Lower lobe of right lung (tissue), 2 donors: ENCODE data around the gene BRIP1. TPM values are rescaled to one million over a fixed set of nuclear protein-coding genes. Genes with fewer than 3 reads are reported as not detected.

ENCODE experiments used
- ATAC-seq, 2 donors: fragments of 200-7000 bp; cut with Tn5 transposase; one replicate each; pipeline ENCODE4 v1.9.1; 2020 to 2022; ENCODE audit warnings: mild to moderate bottlenecking in 2 of 2, moderate library complexity in 2 of 2
- DNase-seq: peaks from one replicate; pipeline ENCODE4 v3.0.0-alpha.2; 2020
- H3K27ac ChIP-seq: fragments of 200-600 bp; one replicate; pipeline ENCODE4 v1.8.0; 2022
- H3K27me3 ChIP-seq: fragments of 200-600 bp; one replicate; pipeline ENCODE4 v1.8.0; 2022; ENCODE audit warnings: low read depth
- H3K36me3 ChIP-seq: fragments of 200-600 bp; one replicate; pipeline ENCODE4 v1.8.0; 2022; ENCODE audit warnings: mild to moderate bottlenecking
- H3K4me1 ChIP-seq: fragments of 200-600 bp; one replicate; pipeline ENCODE4 v1.8.0; 2022
- H3K4me3 ChIP-seq: fragments of 200-600 bp; one replicate; pipeline ENCODE4 v1.8.0; 2022; ENCODE audit warnings: mild to moderate bottlenecking
- H3K9me3 ChIP-seq: fragments of 200-600 bp; one replicate; pipeline ENCODE4 v1.8.0; 2022
- intact Hi-C: fragments of 100-400 bp; cut with DNase I; formaldehyde crosslinking; loops from one replicate; pipeline ENCODE4 v1.11.0; 2022
- total RNA-seq: library from RNA; stranded (reverse); fragmentation: NEBNext Ultra II Directional; extraction: Animal tissue kit (Norgen Biotek cat#: 25700); gene quantifications from one replicate; pipeline ENCODE4 v1.2.1, GENCODE V29; 2021
- TF ChIP-seq, protein P1 (sequence below): fragments of 200-600 bp; IDR thresholded peaks from one replicate; pipeline ENCODE4 v1.8.0; 2022; ENCODE audit warnings: antibody characterized with exemption, mild to moderate bottlenecking
- donor health status: DM: no; HTN: yes; CAD: no; lungs with severe emphysema.

BRIP1 gene
- total RNA-seq, 1 donor from 2014 or later = 0.83 TPM

DNA sequence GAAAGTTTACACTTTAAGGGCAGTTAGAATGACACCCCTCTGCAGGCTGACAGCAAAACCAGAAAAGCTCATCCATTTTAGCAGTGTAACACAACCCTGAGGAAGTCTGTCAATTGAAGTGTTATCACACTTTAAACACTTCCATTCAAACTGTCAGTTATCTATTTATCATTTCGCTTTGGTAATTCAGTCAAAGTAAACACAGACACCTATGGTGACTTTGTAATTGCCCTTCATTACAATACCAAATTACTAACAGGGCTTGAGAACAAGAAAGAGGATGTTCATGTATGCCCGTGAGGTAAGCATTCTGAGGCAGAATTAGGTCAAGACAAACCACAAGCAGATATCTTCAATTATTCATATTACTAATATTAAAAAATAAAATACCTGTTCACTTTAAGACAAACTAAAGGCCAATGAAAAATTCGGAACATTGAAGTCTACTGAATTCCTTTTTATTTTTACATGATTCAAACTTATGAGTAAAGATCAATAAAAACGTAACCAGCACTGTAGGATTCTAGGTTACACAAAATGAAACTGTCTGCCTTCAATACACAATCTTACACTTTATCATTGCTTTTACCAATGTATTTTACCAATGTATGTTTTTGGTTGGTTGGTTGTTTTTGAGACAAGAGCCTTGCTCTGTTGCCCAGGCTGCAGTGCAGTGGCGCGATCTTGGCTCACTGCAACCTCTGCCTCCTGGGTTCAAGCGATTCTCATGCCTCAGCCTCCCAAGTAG is 57.1 kb downstream of the BRIP1 start:
- Histone ChIP-seq H3K27me3 (no peaks in the 10 kb centered on the region), H3K9me3 (no peaks in the 10 kb centered on the region), H3K4me3 (no peak overlapping the region), H3K27ac (no peak overlapping the region), H3K36me3 (no peaks in the 10 kb centered on the region), H3K4me1 (no peaks in the 10 kb centered on the region)
- DNase-seq = no peak
- no peak for ATAC-seq
- intact Hi-C loops = no loop called here
- TF ChIP-seq, protein P1, sequence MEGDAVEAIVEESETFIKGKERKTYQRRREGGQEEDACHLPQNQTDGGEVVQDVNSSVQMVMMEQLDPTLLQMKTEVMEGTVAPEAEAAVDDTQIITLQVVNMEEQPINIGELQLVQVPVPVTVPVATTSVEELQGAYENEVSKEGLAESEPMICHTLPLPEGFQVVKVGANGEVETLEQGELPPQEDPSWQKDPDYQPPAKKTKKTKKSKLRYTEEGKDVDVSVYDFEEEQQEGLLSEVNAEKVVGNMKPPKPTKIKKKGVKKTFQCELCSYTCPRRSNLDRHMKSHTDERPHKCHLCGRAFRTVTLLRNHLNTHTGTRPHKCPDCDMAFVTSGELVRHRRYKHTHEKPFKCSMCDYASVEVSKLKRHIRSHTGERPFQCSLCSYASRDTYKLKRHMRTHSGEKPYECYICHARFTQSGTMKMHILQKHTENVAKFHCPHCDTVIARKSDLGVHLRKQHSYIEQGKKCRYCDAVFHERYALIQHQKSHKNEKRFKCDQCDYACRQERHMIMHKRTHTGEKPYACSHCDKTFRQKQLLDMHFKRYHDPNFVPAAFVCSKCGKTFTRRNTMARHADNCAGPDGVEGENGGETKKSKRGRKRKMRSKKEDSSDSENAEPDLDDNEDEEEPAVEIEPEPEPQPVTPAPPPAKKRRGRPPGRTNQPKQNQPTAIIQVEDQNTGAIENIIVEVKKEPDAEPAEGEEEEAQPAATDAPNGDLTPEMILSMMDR = no peak

DNA sequence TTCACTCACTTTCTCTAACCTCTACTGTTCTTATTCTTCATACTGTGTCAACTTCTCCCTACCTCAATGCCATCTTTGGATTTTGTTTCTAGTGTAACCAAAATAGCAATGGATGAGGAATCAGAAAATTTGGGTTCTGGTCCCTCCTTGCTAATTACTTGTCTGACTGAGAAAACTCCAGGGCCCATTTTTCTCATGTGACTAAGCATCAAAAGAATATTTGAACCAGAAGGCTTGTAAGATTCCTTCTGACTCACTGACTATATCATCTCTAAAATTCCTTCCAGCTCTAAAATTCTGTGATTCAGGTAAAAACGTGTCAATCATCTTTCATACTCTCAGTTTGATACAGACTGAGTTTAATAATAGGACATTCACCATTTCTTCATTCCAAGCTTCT is 57.9 kb downstream of the BRIP1 start:
- intact Hi-C loops = no loop called here
- Histone ChIP-seq H3K9me3 (no peaks in the 10 kb centered on the region), H3K4me3 (no peak overlapping the region), H3K27ac (no peak overlapping the region), H3K36me3 (no peaks in the 10 kb centered on the region), H3K4me1 (no peaks in the 10 kb centered on the region), H3K27me3 (no peaks in the 10 kb centered on the region)
- DNase-seq (no peak), ATAC-seq (no peak)
- TF ChIP-seq, protein P1 = no peak

DNA sequence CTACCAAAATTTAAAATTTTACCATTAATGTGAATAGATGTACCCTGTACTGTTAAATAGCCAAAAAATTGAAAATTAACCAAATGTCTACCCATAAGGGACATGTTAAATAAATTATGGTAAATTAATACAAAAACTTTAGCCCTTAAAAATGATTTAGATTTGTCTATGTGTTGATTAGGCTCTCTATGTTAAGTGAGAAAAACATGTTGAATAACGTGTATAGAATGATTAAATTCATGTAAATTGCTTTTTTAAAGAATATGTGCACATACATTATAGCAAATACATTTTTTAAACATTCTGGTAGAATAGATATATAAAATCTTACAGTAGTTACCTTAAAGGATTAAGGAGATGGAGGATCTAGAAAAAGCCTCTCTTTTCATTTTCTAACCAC is 59.5 kb downstream of the BRIP1 start:
- H3K36me3 ChIP-seq = no peaks in the 10 kb centered on the region
- DNase-seq (no peak), ATAC-seq (no peak)
- no peak overlapping the region for H3K4me3 ChIP-seq
- H3K27me3 ChIP-seq = no peaks in the 10 kb centered on the region
- H3K27ac ChIP-seq = no peak overlapping the region
- no peaks in the 10 kb centered on the region for H3K9me3 ChIP-seq
- intact Hi-C loops = no loop called here
- TF ChIP-seq, protein P1 = no peak
- H3K4me1 ChIP-seq = no peaks in the 10 kb centered on the region

DNA sequence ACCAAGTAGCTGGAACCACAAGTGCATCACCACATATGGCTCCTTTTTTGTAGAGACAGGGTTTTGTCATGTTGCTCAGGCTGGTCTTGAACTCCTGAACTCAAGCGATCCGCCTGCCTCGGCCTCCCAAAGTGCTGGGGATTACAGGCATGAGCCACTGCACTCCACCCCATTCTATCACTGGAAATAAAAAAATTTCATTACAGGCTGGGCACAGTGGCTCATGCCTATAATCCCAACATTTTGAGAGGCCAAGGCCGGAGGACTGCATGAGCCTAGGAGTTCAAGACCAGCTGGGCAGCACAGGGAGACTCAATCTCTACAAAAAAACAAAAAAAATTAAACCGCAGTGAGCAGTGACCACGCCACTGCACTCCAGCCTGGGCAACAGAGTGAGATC is 60.1 kb downstream of the BRIP1 start:
- Histone ChIP-seq H3K4me1 (no peaks in the 10 kb centered on the region), H3K9me3 (no peaks in the 10 kb centered on the region), H3K4me3 (no peak overlapping the region), H3K36me3 (no peaks in the 10 kb centered on the region), H3K27ac (no peak overlapping the region), H3K27me3 (no peaks in the 10 kb centered on the region)
- intact Hi-C loops = no loop called here
- DNase-seq (no peak), ATAC-seq (no peak)
- TF ChIP-seq, protein P1 = no peak

DNA sequence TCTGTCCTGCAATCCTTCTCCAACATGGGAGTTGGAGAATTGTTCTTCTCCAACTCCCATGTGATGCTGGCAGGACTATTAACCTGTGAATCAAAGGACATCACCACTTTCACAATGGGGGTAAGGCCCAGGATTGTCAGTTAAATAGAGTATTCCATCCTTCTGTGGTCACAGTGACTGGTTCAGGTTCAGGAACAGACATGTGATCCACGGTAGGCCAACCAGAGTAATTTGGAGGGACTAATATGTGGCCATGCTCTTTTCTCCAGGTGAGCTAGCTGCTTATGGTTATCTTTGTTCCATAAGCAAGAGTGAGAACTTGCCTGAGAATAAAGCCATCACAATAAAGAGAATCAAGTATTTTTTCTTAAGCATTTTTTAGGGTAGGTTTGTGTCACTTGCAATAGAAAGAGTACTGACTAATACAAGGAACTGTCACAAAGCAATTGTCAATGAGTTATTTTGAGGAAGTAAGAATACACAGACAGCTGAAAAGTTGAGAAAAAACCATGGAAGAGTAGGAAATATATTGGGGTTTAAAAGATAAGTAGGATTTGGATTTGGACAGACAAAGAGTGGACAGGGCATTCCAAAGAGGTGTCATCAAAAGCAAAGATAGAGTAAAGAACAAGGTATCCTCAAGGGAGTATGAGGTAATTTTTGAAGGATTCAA is 63.4 kb downstream of the BRIP1 start:
- DNase-seq (no peak), ATAC-seq (no peak)
- TF ChIP-seq, protein P1 = no peak
- Histone ChIP-seq H3K4me1 (no peaks in the 10 kb centered on the region), H3K4me3 (no peak overlapping the region), H3K36me3 (no peaks in the 10 kb centered on the region), H3K27me3 (no peaks in the 10 kb centered on the region), H3K27ac (no peak overlapping the region), H3K9me3 (no peaks in the 10 kb centered on the region)
- intact Hi-C loops = no loop called here
